Measurements from ENCODE around the gene MT1H.
A peak's percentile ranks its signal among the peaks of the same experiment; 100 is the strongest.

MT1H gene

GRCh38 chr16:56636616-56637413, 32.8 kb upstream of the MT1H start:
- DNase-seq (ENCODE audit: low read depth), result no peak

DNA sequence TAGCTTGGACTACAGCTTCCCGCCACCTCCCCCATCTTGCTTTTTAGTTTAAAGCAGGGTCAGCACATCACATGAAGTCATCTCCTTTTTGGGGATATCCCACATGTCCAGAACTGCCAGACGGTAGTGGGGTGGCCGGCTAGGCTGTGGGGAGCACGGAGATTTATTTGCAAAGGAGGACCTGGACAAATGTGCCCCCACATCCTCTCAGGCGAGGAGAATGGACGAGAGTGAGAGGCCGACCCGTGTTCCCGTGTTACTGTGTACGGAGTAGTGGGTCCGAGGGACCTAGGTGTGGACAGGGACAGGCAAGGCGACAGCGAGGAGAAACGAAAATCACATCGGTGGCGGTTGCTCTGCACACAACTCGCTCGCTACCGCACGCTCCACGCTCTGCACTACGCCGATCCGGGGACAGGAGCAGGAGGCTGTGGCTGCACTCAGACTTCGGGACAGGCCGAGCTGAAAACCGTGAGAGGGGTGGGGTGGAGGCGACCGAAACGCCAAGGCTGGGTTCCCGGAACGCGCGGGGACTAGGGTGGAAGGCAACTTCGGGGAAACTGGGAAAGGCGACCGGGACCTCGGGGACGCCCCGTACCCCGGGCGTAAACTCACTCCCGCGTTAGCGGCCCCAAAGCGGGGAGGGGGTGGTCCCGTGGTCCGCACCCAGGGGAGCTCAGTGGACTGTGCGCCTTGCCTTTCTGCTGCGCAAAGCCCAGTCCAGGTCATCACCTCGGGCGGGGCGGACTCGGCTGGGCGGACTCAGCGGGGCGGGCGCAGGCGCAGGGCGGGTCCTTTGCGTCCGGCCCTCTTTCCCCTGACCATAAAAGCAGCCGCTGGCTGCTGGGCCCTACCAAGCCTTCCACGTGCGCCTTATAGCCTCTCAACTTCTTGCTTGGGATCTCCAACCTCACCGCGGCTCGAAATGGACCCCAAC, 31.5 kb upstream of the MT1H start, which contains the start of gene MT1A:
Gene MT1A, plus strand, starts transcription at position 853 of the 937 bp plus-strand sequence. Its CDS starts 73 bp downstream, at position 926.
- DNase-seq (ENCODE audit: low read depth), result no peak

GRCh38 chr16:56639045-56639444, 30.6 kb upstream of the MT1H start:
- no peak for DNase-seq (ENCODE audit: low read depth)

DNA sequence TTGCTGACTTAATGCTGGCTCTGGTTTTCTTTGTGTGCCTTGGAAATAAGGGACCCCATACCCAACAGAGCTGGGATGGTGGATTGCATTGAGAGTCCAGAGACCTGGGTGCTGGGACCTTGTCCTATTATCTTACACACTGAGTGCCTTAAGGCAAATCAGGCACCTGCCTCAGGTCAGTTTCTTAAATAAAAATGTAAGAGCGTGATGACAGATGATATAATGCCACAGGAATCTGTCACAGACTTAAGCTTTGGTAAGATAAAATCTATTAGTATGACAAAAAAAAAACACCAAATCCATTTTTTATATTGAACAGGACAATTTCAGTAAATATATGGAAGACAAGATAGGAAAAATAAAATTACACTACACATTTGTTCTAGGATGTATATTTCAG, 29.5 kb upstream of the MT1H start:
- DNase-seq (ENCODE audit: low read depth), result no peak

DNA sequence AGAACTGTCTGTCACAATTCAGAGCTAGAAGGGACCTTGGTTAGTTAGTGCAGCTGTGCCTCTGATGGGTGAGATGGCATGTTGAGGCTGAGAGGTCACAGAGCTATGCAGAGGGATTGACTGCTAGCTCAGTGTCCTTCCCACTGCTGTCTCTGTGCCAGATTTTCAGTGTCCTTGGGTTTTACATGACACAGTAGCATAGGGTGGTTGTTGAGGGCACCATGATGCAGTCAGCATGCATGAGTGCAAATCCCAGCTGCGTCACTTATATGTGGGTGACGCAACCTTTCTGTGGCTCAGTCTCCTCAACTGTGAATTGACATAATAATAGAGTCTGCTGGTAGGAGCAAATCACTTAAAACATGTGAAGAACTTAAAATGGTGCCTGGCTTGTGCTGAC, 28.4 kb upstream of the MT1H start:
- no peak for DNase-seq (ENCODE audit: low read depth)

DNA sequence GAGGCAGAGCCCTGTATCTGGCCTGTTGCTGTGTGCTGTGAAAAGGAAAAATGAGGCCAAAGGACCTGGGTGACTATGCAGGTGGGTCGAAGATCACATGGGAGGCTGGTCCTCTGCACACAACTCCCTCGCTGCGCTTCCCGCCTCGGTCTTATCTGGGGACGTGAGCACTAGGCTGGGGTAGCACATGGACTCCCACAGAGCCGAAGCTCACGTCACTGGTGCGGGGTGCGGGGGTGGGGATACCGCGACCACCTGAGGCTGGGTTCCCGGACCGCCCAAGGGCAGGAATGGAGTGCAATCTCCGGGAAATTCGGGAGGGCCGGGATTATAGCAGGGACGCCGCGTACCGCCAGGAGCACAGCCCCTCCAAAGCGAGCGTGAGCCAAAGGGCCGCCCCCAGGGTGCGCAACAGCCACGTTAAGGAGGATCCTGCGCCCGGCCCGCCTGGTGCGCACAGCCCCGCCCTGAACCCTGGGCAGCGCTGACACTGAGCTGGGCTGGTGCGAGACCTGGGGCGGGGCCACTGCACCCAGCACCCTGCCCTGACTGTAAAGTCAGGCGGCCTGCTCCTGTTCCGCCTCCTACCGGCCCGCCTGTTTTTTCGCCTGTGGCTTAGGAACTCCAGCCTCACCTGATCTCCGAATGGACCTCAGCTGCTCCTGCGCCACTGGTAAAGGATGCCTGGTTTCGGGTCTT, 26.4 kb upstream of the MT1H start:
- peak; percentile 67 for DNase-seq (ENCODE audit: low read depth)

- DNase-seq (ENCODE audit: low read depth), result no peak
These were observed 25.8 kb upstream of the MT1H start for GRCh38 chr16:56643833-56644232.

DNA sequence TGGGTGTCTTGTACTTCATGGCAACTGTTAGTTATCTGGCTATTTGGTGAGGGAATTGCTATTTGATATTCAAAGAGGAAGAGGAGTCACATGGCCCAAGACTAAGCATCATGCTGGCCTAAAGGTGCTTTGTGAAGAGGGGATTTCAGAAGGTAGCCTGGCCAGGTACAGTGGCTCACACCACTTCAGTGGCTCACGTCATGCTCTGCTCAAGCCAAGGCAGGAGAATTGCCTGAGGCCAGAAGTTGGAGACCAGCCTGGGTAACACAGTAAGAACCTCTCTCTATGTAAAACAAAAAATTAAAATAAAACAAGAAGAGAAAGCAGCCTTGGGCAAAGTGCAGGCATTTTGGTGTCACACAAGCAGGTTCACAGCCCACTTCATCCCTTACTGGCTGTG, 24.3 kb upstream of the MT1H start:
- no peak for DNase-seq (ENCODE audit: low read depth)

GRCh38 chr16:56645838-56646237, 23.8 kb upstream of the MT1H start:
- DNase-seq (ENCODE audit: low read depth), result no peak

GRCh38 chr16:56647641-56648431, 21.8 kb upstream of the MT1H start:
- no peak for DNase-seq (ENCODE audit: low read depth)

GRCh38 chr16:56649271-56649670, 20.3 kb upstream of the MT1H start:
- DNase-seq (ENCODE audit: low read depth), result no peak

DNA sequence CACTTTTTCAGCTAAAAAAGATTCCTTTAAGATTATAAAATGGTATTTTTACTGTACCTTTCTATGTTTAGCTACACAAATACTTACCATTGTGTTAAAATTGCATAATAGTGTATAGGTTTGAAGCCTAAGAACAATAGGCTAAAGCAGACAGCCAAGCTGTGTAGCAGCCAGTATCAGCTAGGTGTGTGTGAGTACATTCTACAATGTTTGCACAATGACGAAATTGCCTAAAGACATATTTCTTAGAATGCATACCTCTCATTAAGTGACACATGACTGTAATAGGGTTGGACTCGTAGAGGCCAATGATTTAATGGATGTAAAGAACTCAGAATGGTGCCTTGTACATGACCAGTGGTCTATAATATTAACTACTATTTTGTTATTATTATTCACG, 19.8 kb upstream of the MT1H start:
- no peak for DNase-seq (ENCODE audit: low read depth)

GRCh38 chr16:56651586-56651985, 18.0 kb upstream of the MT1H start, which contains the start of gene MT1B:
Gene MT1B, plus strand, starts transcription at chr16:56651886. Its CDS starts 68 bp downstream, at chr16:56651954.
- no peak for DNase-seq (ENCODE audit: low read depth)

- DNase-seq (ENCODE audit: low read depth), result no peak
These were observed 17.0 kb upstream of the MT1H start for GRCh38 chr16:56652600-56652999.

DNA sequence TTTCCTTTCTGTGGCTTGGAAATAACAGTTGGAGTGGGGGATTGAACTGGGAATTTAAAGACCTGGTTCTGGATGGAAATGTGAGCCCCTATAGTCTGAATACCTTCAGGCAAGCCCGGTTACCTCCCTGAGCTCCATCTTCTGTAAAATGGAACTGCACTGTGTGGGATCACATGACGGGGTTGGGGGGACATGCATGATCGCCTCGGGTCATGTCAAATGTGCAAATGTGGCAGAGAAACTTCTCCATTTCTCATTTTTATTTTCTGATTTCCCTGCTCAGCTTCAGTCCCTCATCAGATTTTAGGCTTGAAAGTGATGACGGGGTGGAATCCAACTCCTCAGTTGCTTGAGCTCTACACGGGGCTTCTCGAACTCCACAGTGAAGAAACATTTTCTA, 16.4 kb upstream of the MT1H start:
- no peak for DNase-seq (ENCODE audit: low read depth)

- DNase-seq (ENCODE audit: low read depth), result peak; percentile 50
These were observed 11.9 kb upstream of the MT1H start, which contains the start of gene MT1F for GRCh38 chr16:56657555-56658326. Gene MT1F, plus strand, starts transcription at chr16:56657959. Its CDS starts 100 bp downstream, at chr16:56658059.

DNA sequence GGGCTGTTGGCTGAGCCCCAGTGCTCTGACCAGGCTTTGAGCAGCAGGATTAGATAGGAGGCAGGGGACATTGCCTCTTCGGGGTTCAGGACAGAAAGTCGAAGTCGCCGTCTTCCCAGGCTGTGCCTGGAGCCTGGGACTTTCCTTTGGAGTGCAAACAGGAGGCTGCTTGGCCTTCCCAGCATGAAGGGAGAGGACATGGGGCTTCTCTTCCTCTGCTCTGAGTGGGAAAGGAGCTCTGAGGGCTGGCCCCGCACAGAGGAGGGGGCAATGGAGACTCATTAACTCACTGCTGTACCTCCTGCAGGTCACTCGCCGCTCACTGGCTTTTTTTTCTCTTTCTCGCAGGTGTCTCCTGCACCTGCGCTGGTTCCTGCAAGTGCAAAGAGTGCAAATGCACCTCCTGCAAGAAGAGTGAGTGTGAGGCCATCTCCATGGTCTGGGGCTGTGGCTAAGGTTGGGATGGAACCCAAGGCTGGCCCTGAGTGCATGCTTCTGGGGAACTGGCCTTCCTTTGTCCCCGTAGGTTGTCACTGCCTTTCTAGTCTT, 11.2 kb upstream of the MT1H start:
- DNase-seq (ENCODE audit: low read depth), result no peak

GRCh38 chr16:56662357-56663354, 7.0 kb upstream of the MT1H start:
- DNase-seq (ENCODE audit: low read depth), result no peak

DNA sequence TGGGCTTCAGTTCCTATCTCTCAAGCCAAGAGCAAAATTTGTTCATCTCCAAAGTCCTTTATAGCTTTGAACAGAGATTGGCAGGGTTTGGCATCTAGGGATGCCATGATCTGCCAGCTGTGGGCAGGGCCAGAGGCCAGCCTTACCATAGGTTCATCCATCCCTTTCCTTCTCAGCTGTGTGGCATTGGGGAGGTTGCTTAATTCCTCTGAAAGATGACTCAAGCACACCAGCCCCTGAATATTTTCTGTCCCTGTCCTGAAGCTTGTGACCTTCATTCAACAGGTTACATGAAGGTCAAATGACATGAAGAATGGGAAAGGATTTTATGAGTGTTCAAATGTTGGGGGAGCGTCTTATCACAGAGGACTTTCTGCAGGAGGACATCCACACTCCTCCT, 5.1 kb upstream of the MT1H start:
- no peak for DNase-seq (ENCODE audit: low read depth)
